Thoracic aorta (tissue), 2 donors: ENCODE data around the gene WDFY2. TPM values are rescaled to one million over a fixed set of nuclear protein-coding genes. Genes with fewer than 3 reads are reported as not detected.

Source experiments
- ATAC-seq: fragments of 150-250 bp; one replicate; pipeline ENCODE4 v1.8.0; 2017; ENCODE audit warnings: low read depth; ENCODE audit not compliant: insufficient number of reproducible peaks, low FRiP score
- DNase-seq: peaks from one replicate; pipeline ENCODE4 v3.0.0-alpha.2; 2020; ENCODE audit warnings: low spot score
- H3K27ac ChIP-seq, 2 donors: fragments of 200-600 bp; sonication (generic); 1 replicate in 1 of 2; 2 replicates in 1 of 2; pipeline ENCODE4 v1.5.1; 2016; ENCODE audit warnings: mild to moderate bottlenecking in 2 of 2, moderate library complexity in 2 of 2
- H3K27me3 ChIP-seq: fragments of 200-600 bp; sonication (generic); replicated peaks from 2 replicates; pipeline ENCODE4 v1.6.0; 2016; ENCODE audit warnings: mild to moderate bottlenecking; ENCODE audit not compliant: insufficient read depth
- H3K36me3 ChIP-seq: fragments of 200-600 bp; sonication (generic); one replicate; pipeline ENCODE4 v1.5.1; 2016
- H3K4me1 ChIP-seq, 2 donors: fragments of 200-600 bp; sonication (generic); 1 replicate in 1 of 2; 2 replicates in 1 of 2; pipeline versions ENCODE4 v1.5.1 to v1.6.0; 2016; ENCODE audit warnings: low read depth in 2 of 2, mild to moderate bottlenecking in 1 of 2; ENCODE audit not compliant: control insufficient read depth in 1 of 2
- H3K4me3 ChIP-seq: fragments of 200-600 bp; sonication (generic); 2 replicates; pipeline ENCODE4 v1.5.1; 2016; ENCODE audit warnings: mild to moderate bottlenecking
- H3K9me3 ChIP-seq: fragments of 200-600 bp; sonication (generic); 2 replicates; pipeline ENCODE4 v1.5.1; 2016
- CTCF ChIP-seq: fragments of 200-600 bp; sonication (generic); IDR thresholded peaks from one replicate; pipeline ENCODE4 v1.5.1; 2019; ENCODE audit warnings: antibody characterized with exemption
- total RNA-seq, 2 donors: library from RNA; depleted of rRNA; stranded (reverse); fragments of >200 nt; gene quantifications; one replicate each; pipeline versions ENCODE4 v1.1.0 to v1.2.3, GENCODE V29; 2016

WDFY2 gene
- total RNA-seq, 2 donors from 2014 or later, result 14.6 to 19.3 TPM

- Histone ChIP-seq H3K4me1 (peaks cover 17 to 25% of the 10 kb centered on the region in 2 donors), H3K4me3 (no peak overlapping the region), H3K9me3 (no peaks in the 10 kb centered on the region), H3K27ac (peak overlapping the region; percentile 45 to 75), H3K36me3 (peaks cover 4% of the 10 kb centered on the region), H3K27me3 (no peaks in the 10 kb centered on the region)
- ATAC-seq (no peak), DNase-seq (no peak)
- TF ChIP-seq CTCF, result no peak
Measured at GRCh38 chr13:51761643-51762350, 177.5 kb downstream of the WDFY2 start.

DNA sequence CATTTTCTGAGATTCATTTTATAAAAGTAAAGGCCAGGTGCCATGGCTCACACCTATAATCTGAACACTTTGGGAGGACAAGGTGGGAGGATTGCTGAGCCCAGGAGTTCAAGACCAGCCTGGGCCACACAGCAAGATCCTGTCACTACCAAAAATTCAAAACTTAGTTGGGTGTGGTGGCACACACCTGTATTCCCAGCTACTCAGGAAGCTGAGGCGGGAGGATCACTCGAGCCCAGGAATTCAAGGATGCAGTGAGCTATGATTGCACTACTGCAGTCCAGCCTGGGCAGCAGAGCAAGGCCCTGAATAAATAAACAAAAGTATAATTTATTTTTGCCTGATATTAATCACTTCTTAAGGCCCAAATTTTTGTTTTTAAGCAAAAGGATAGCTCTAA, 179.2 kb downstream of the WDFY2 start:
- H3K27me3 ChIP-seq, result no peaks in the 10 kb centered on the region
- DNase-seq, result no peak
- H3K9me3 ChIP-seq, result no peaks in the 10 kb centered on the region
- no peak overlapping the region for H3K4me3 ChIP-seq
- peaks cover 4% of the 10 kb centered on the region for H3K36me3 ChIP-seq
- TF ChIP-seq CTCF, result no peak
- peak overlapping the region in 1 of 2 donors; percentile 84 for H3K27ac ChIP-seq
- ATAC-seq, result no peak
- peaks cover 17 to 25% of the 10 kb centered on the region in 2 donors for H3K4me1 ChIP-seq

DNA sequence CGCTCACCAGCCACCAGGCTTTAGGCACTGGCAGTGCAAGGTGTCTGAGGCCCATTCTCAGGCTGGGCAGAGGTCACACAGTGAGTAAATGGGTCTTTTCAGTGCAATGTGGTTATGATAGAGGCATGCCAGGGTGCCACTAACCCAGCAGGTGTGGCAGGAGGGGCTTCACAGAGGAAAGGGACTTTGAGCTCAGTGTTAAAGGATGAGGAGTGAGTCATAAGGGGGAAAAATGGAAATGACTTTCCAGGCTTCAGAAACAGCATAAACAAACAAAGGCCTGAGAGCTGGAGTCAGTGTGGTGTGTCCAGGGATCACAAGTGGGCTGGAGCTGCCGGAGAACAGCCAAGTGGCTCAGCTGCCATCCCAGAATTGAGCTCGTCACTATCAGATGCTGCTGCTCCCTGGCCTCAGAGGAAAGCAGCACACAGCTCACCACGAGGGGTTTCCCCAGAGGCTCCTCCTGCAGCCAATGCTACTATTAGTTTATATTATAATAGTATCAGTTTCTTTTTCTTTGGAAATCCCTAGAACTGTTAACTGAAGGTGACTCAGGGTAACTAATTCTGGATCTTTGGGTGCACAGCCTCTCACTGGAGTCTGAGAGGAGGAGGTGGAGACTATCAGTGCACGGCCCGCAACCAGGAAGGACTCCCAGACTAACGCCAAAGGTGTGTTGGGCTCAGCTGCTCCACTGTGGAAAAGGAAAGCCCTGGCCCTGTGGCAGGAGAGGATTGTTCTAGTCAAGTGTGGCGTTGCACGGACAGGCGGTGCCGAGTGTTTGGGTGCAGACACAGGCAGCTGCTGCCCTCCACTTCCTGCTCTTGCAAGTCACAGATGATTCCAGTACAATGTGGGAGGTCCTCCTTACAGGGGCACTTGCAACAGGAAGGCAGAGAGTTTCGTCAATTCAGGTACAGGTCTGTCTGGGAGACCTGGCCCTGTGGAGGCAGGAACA, 180.2 kb downstream of the WDFY2 start:
- Histone ChIP-seq H3K4me1 (peaks cover 20 to 32% of the 10 kb centered on the region in 2 donors), H3K36me3 (no peaks in the 10 kb centered on the region), H3K4me3 (peak overlapping the region; percentile 37), H3K27ac (peak overlapping the region; percentile 81 to 84), H3K9me3 (no peaks in the 10 kb centered on the region), H3K27me3 (no peaks in the 10 kb centered on the region)
- TF ChIP-seq CTCF, result no peak
- DNase-seq, result no peak
- peak; percentile 62 for ATAC-seq

DNA sequence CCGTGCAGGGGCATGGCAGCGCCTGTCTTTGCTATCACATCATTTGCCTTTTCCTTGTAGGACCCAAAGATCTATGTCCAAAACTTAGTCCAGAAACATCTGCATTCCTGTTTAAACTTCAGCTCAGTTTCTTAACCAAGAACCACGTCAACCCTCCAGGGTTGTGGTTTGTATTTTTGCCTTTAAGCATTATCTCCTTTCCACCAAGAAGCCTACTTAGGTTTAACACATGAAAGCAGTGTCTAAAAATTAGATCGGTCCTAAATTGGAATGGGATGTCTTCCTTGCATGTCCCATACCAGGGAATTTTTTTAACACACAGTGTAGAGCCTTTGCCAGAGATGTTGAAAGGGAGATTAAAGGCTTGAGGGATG, 180.9 kb downstream of the WDFY2 start:
- H3K36me3 ChIP-seq, result no peaks in the 10 kb centered on the region
- H3K27ac ChIP-seq, result peak overlapping the region; percentile 81 to 84
- H3K4me3 ChIP-seq, result peak overlapping the region; percentile 37
- H3K4me1 ChIP-seq, result peaks cover 21 to 39% of the 10 kb centered on the region in 2 donors
- TF ChIP-seq CTCF, result no peak
- ATAC-seq, result no peak
- no peaks in the 10 kb centered on the region for H3K27me3 ChIP-seq
- H3K9me3 ChIP-seq, result no peaks in the 10 kb centered on the region
- DNase-seq, result no peak

DNA sequence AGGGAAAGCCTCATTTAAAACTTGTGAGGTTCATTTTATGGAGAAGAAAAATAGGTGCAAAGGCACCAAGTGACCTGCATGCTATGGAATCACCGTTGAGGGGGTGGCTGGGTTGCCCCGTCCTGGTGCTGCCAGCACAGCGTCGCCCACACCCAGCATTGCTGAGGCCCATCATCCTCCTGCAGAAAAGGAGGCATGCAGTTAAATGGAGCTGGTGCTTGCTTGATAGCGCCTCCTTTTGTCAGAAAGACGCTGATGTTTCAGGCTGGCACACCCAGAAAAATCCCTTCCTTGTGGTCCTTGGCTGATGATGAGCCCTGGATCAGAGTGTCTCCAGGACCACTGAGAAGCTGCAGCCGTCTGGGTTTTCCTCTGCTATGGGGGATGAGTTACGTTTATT, 182.8 kb downstream of the WDFY2 start:
- DNase-seq, result no peak
- peaks cover 26 to 51% of the 10 kb centered on the region in 2 donors for H3K4me1 ChIP-seq

More for the DNA sequence above, 182.8 kb downstream of the WDFY2 start:
- Histone ChIP-seq H3K9me3 (no peaks in the 10 kb centered on the region), H3K36me3 (no peaks in the 10 kb centered on the region), H3K4me3 (no peak overlapping the region), H3K27ac (peak overlapping the region in 1 of 2 donors; percentile 81), H3K27me3 (no peaks in the 10 kb centered on the region)
- no peak for ATAC-seq
- TF ChIP-seq CTCF, result no peak
